ENCODE measurements around the gene IL23R. TPM values are rescaled to one million over a fixed set of nuclear protein-coding genes. Genes with fewer than 3 reads are reported as not detected.

IL23R gene
- total and polyA plus RNA-seq, 4 donors, result 0.08 to 0.09 TPM; not detected in 2

- Histone ChIP-seq H3K9ac (ENCODE audit: low read depth in 1 of 2, low read length in 2 of 2) (no peak within 1 kb of the TSS), H3K9me3 (ENCODE audit: control insufficient read depth in 4 of 4, low read length in 3 of 4) (no peaks in the 10 kb centered on the region), H3K27me3 (ENCODE audit: control insufficient read depth in 4 of 4, insufficient read depth in 4 of 4, low read length in 3 of 4) (no peaks in the 10 kb centered on the region), H3K4me1 (ENCODE audit: control insufficient read depth in 4 of 4, insufficient read depth in 4 of 4, low read length in 3 of 4) (peaks cover 0 to 6% (median 5%) of the 10 kb centered on the region in 4 donors), H3K4me3 (ENCODE audit: low read depth in 1 of 3, low read length in 3 of 3) (peak within 1 kb of the TSS; percentile 29 to 46 (median 35)), H3K27ac (ENCODE audit: low read depth in 1 of 2, low read length in 2 of 2) (no peak within 1 kb of the TSS), H3K36me3 (ENCODE audit: control insufficient read depth in 4 of 4, insufficient read depth in 3 of 4, low read depth in 1 of 4, low read length in 3 of 4) (no peaks in the 10 kb centered on the region)
- WGBS, result 14% methylated on average over 28 of the region's 28 CpGs
- TF ChIP-seq FOXA1 (IDR thresholded peaks at IDR 0.05), result no peak
- peak; percentile 57 for DNase-seq (ENCODE audit: low spot score)
These were observed 31.6 kb upstream of the IL23R start, which contains the start of gene C1orf141 for GRCh38 chr1:67134695-67135094. C1orf141 (minus strand) TSS chr1:67134970; CDS start chr1:67127240, 7,730 bp downstream.

- Histone ChIP-seq H3K4me3 (ENCODE audit: low read depth in 1 of 3, low read length in 3 of 3) (no peak overlapping the region), H3K9ac (ENCODE audit: low read depth in 1 of 2, low read length in 2 of 2) (no peak overlapping the region), H3K27me3 (ENCODE audit: control insufficient read depth in 4 of 4, insufficient read depth in 4 of 4, low read length in 3 of 4) (no peaks in the 10 kb centered on the region), H3K27ac (ENCODE audit: low read depth in 1 of 2, low read length in 2 of 2) (no peak overlapping the region), H3K4me1 (ENCODE audit: control insufficient read depth in 4 of 4, insufficient read depth in 4 of 4, low read length in 3 of 4) (peaks cover 0 to 6% (median 5%) of the 10 kb centered on the region in 4 donors), H3K36me3 (ENCODE audit: control insufficient read depth in 4 of 4, insufficient read depth in 3 of 4, low read depth in 1 of 4, low read length in 3 of 4) (no peaks in the 10 kb centered on the region), H3K9me3 (ENCODE audit: control insufficient read depth in 4 of 4, low read length in 3 of 4) (no peaks in the 10 kb centered on the region)
- TF ChIP-seq ATF3 (IDR thresholded peaks at IDR 0.05) (no peak), MAX (IDR thresholded peaks at IDR 0.05) (no peak), RAD21 (IDR thresholded peaks at IDR 0.05) (no peak), GABPA (IDR thresholded peaks at IDR 0.05 in 1 of 2, conservative IDR thresholded peaks at IDR 0.05 in 1 of 2) (no peak), JUND (IDR thresholded peaks at IDR 0.05) (no peak), REST (IDR thresholded peaks at IDR 0.05) (no peak), ZBTB33 (IDR thresholded peaks at IDR 0.05) (no peak), RXRA (IDR thresholded peaks at IDR 0.05) (no peak), NR2F2 (IDR thresholded peaks at IDR 0.05) (no peak)
- 48% methylated on average over 2 of the region's 2 CpGs for WGBS
- DNase-seq (ENCODE audit: low spot score), result no peak
These were observed 30.9 kb upstream of the IL23R start for GRCh38 chr1:67135354-67135753.

- no peaks in the 10 kb centered on the region for H3K36me3 ChIP-seq (ENCODE audit: control insufficient read depth in 4 of 4, insufficient read depth in 3 of 4, low read depth in 1 of 4, low read length in 3 of 4)
- peaks cover 0 to 6% (median 5%) of the 10 kb centered on the region in 4 donors for H3K4me1 ChIP-seq (ENCODE audit: control insufficient read depth in 4 of 4, insufficient read depth in 4 of 4, low read length in 3 of 4)
- H3K27me3 ChIP-seq (ENCODE audit: control insufficient read depth in 4 of 4, insufficient read depth in 4 of 4, low read length in 3 of 4), result no peaks in the 10 kb centered on the region
- no peak overlapping the region for H3K4me3 ChIP-seq (ENCODE audit: low read depth in 1 of 3, low read length in 3 of 3)
- no peak for TF ChIP-seq GABPA (IDR thresholded peaks at IDR 0.05 in 1 of 2, conservative IDR thresholded peaks at IDR 0.05 in 1 of 2)
- no peak for TF ChIP-seq HNF4A (conservative IDR thresholded peaks at IDR 0.05)
- no peak for TF ChIP-seq HNF4G (IDR thresholded peaks at IDR 0.05)
- no peak for TF ChIP-seq TAF1 (conservative IDR thresholded peaks at IDR 0.05)
- TF ChIP-seq NR2F2 (IDR thresholded peaks at IDR 0.05), result no peak
- no peak for TF ChIP-seq ZBTB33 (IDR thresholded peaks at IDR 0.05)
- TF ChIP-seq RAD21 (IDR thresholded peaks at IDR 0.05), result no peak
- no peaks in the 10 kb centered on the region for H3K9me3 ChIP-seq (ENCODE audit: control insufficient read depth in 4 of 4, low read length in 3 of 4)
- H3K27ac ChIP-seq (ENCODE audit: low read depth in 1 of 2, low read length in 2 of 2), result no peak overlapping the region
- WGBS, result 80% methylated on average over 4 of the region's 4 CpGs
- no peak for DNase-seq (ENCODE audit: low spot score)
- H3K9ac ChIP-seq (ENCODE audit: low read depth in 1 of 2, low read length in 2 of 2), result no peak overlapping the region
These were observed 28.9 kb upstream of the IL23R start for GRCh38 chr1:67137307-67137753.

All from liver (tissue), 9 donors.